Naive thymus-derived CD8-positive, alpha-beta T cell (primary cell): ENCODE data around the gene ELOVL7. TPM values are rescaled to one million over a fixed set of nuclear protein-coding genes. Genes with fewer than 3 reads are reported as not detected.
"Not testable (repeated sequence)": the region's sequence is repeated elsewhere in the genome, so short reads cannot be mapped to it uniquely, and the experiment has no call there.

Experiments
- ATAC-seq, 2 donors: fragments of 150-1000 bp; cut with Tn5 transposase in 1 of 2; sonication (Bioruptor Pico), chemical (Tn5 transposase) in 1 of 2; 1 replicate in 1 of 2; 2 replicates in 1 of 2; pipeline ENCODE4 v1.10.0; 2021; ENCODE audit warnings: mild to moderate bottlenecking in 2 of 2, moderate library complexity in 2 of 2
- POLR2A ChIA-PET: fragments of 350-600 bp; sonication (Branson Sonifier 250); formaldehyde crosslinking; loops from one replicate; lab custom pipeline; 2021; ENCODE audit warnings: antibody characterized with exemption; lab: Charles Lee
- DNase-seq, 10 donors: peaks; one replicate each; pipeline versions ENCODE4 v3.0.0 to v3.0.0-alpha.2; 2020 to 2022
- H3K27ac Mint-ChIP-seq, 10 donors: one replicate each; pipeline ENCODE4 v1.8.0; 2020 to 2022; ENCODE audit warnings: mild to moderate bottlenecking in 10 of 10, mixed read lengths in 10 of 10, moderate library complexity in 4 of 10, inconsistent platforms in 1 of 10
- H3K27me3 Mint-ChIP-seq, 5 donors: one replicate each; pipeline ENCODE4 v1.8.0; 2021 to 2022; ENCODE audit warnings: mixed read lengths in 5 of 5
- H3K36me3 Mint-ChIP-seq, 3 donors: one replicate each; pipeline ENCODE4 v1.8.0; 2020 to 2022; ENCODE audit warnings: mixed read lengths in 3 of 3, mild to moderate bottlenecking in 2 of 3, inconsistent platforms in 1 of 3
- H3K4me1 Mint-ChIP-seq, 4 donors: one replicate each; pipeline ENCODE4 v1.8.0; 2021 to 2022; ENCODE audit warnings: mixed read lengths in 4 of 4
- H3K4me3 Mint-ChIP-seq, 10 donors: one replicate each; pipeline ENCODE4 v1.8.0; 2020 to 2022; ENCODE audit warnings: mild to moderate bottlenecking in 10 of 10, mixed read lengths in 10 of 10, moderate library complexity in 6 of 10, inconsistent platforms in 1 of 10
- H3K9me3 Mint-ChIP-seq, 9 donors: one replicate each; pipeline ENCODE4 v1.8.0; 2020 to 2022; ENCODE audit warnings: mixed read lengths in 9 of 9, mild to moderate bottlenecking in 3 of 9, inconsistent platforms in 1 of 9, moderate library complexity in 1 of 9
- polyA plus RNA-seq, 3 donors: library from polyadenylated mRNA; unstranded; fragments of 300-500 nt; fragmentation: Illumina TruSeq; gene quantifications; one replicate each; pipeline ENCODE4 v1.2.3, GENCODE V29; 2021
- total RNA-seq, 8 experiments: library from RNA in 2 of 8; stranded (reverse) in 2 of 8; gene quantifications; one replicate each; pipeline ENCODE4 v1.2.3 and lab custom pipeline; 2021 to 2026

ELOVL7 gene
- total RNA-seq, result not detected
- polyA plus RNA-seq, result under 1 TPM in 1 of 3 donors, not detected in 2; 0.29 TPM
- total RNA-seq (lab: John Stamatoyannopoulos, UW), result 0 to 0.52 (median 0.24) reads per million in 6 experiments

DNA sequence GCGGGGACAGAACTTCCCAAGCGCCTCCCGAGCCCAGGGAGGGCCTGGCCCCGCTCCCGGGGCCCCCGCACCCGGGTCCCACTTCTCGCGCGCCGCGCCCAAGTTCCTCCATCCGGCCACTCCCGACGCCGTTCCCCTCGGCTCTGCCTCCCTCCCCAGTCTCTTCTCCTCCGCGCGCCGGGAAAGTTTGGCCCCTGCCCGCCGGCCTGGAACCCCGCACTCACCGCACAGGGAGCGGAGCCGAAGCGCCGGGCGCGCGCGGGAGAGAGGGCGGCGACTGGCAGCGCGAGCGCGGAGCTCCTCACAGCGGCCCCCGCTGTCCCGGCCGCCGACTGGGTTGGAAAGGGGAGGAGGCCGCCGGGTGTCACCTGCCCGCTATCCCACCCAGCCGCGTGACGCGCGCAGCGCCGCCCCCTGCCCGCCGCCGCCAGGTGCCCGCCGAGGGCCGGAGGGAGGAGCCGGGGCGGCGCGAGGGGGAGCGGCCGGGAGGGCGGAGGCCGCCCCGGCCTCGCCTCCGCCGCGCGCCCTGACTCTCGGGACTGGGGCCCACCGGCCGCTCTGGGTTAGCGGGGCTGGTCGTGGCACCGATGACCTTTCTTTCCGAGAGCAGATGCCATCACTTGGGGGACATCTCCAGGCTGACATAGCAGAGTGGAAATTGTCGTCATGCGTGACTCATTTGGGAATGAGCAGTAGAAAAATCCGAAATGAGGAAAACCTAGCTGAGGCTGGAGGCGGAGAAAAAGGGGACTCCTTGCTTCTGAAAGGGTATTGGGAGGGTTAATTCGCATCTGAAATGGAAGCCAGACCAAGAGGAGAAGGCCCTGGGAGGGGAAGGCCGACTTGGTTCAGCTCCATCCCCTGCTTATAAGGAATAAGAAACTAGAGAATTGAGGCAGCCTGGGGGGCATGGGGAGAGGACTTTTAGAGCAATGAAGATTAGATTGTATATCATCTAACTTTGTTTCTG, at the start of gene ELOVL7:
TSS of gene ELOVL7 (minus strand) at position 334 of the 970 bp plus-strand sequence. CDS start 56,872 bp downstream, outside the sequence.
- Mint-ChIP-seq H3K4me1 (peaks cover 5 to 15% (median 9%) of the 10 kb centered on the region in 4 donors), H3K36me3 (peaks cover 0 to 11% (median 0%) of the 10 kb centered on the region in 3 donors), H3K27me3 (peaks cover 34 to 67% (median 51%) of the 10 kb centered on the region in 5 donors), H3K27ac (no peak within 1 kb of the TSS), H3K9me3 (no peaks in the 10 kb centered on the region), H3K4me3 (peak within 1 kb of the TSS; percentile 50 to 80 (median 72))
- ATAC-seq (peak; percentile 50 to 58), DNase-seq (peak in 1 of 10 donors; percentile 14)
- POLR2A ChIA-PET, result no interaction called here

GRCh38 chr5:60893521-60893920, 49.5 kb upstream of the ELOVL7 start:
- POLR2A ChIA-PET, result no interaction called here
- Mint-ChIP-seq H3K4me1 (no peaks in the 10 kb centered on the region), H3K9me3 (peaks cover 0 to 2% (median 0%) of the 10 kb centered on the region in 9 donors), H3K27ac (no peak overlapping the region), H3K27me3 (no peaks in the 10 kb centered on the region), H3K36me3 (peaks cover 27 to 70% (median 60%) of the 10 kb centered on the region in 3 donors), H3K4me3 (no peak overlapping the region)
- ATAC-seq, result no peak
- DNase-seq, result no peak

GRCh38 chr5:60891667-60892066, 47.6 kb upstream of the ELOVL7 start:
- Mint-ChIP-seq H3K4me3 (no peak overlapping the region), H3K4me1 (no peaks in the 10 kb centered on the region), H3K27me3 (no peaks in the 10 kb centered on the region), H3K27ac (no peak overlapping the region), H3K36me3 (peaks cover 24 to 67% (median 52%) of the 10 kb centered on the region in 3 donors), H3K9me3 (peaks cover 0 to 2% (median 0%) of the 10 kb centered on the region in 9 donors)
- POLR2A ChIA-PET, result no interaction called here
- ATAC-seq (no peak), DNase-seq (no peak)

- Mint-ChIP-seq H3K27me3 (no peaks in the 10 kb centered on the region), H3K27ac (no peak overlapping the region), H3K36me3 (peaks cover 32 to 65% (median 38%) of the 10 kb centered on the region in 3 donors), H3K4me3 (no peak overlapping the region), H3K4me1 (no peaks in the 10 kb centered on the region), H3K9me3 (peaks cover 0 to 3% (median 0%) of the 10 kb centered on the region in 9 donors)
- no peak for DNase-seq
- ATAC-seq, result no peak
- POLR2A ChIA-PET, result no interaction called here
Observed at GRCh38 chr5:60888359-60889061, 44.4 kb upstream of the ELOVL7 start.

DNA sequence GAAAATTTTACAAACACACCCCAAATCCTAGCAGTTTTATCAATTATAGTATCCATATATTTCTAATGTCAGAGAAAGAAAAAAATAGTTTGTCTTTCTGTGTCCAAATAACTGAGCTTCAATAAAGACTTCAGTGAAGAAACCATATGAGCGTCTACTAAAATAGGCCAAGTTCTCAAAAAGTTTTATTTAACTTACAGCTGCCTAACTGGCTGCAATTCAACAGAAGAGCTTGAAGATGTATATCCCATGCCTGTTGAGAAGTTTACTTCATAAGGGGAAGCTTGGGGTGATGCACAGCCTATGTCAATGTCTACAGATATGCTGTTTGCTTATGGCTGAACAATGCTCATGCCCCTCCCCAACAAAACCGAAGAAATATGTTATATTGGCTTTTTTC, 43.7 kb upstream of the ELOVL7 start:
- Mint-ChIP-seq H3K36me3 (peaks cover 28 to 63% (median 32%) of the 10 kb centered on the region in 3 donors), H3K4me3 (no peak overlapping the region), H3K4me1 (no peaks in the 10 kb centered on the region), H3K27me3 (no peaks in the 10 kb centered on the region), H3K9me3 (peaks cover 0 to 7% (median 0%) of the 10 kb centered on the region in 9 donors), H3K27ac (no peak overlapping the region)
- ATAC-seq (no peak), DNase-seq (no peak)
- POLR2A ChIA-PET, result no interaction called here

GRCh38 chr5:60887096-60887495, 43.0 kb upstream of the ELOVL7 start:
- DNase-seq (no peak), ATAC-seq (no peak)
- no peaks in the 10 kb centered on the region for H3K27me3 Mint-ChIP-seq
- H3K4me1 Mint-ChIP-seq, result no peaks in the 10 kb centered on the region
- H3K9me3 Mint-ChIP-seq, result peaks cover 0 to 7% (median 0%) of the 10 kb centered on the region in 9 donors
- POLR2A ChIA-PET, result no interaction called here
- H3K27ac Mint-ChIP-seq, result no peak overlapping the region
- no peak overlapping the region for H3K4me3 Mint-ChIP-seq
- peaks cover 28 to 62% (median 32%) of the 10 kb centered on the region in 3 donors for H3K36me3 Mint-ChIP-seq

- Mint-ChIP-seq H3K9me3 (peaks cover 0 to 13% (median 2%) of the 10 kb centered on the region in 9 donors), H3K36me3 (peaks cover 28 to 63% (median 32%) of the 10 kb centered on the region in 3 donors), H3K4me3 (no peak overlapping the region), H3K4me1 (no peaks in the 10 kb centered on the region), H3K27ac (no peak overlapping the region), H3K27me3 (no peaks in the 10 kb centered on the region)
- DNase-seq (no peak), ATAC-seq (no peak)
- POLR2A ChIA-PET, result no interaction called here
Observed at GRCh38 chr5:60886158-60886557, 42.1 kb upstream of the ELOVL7 start.

- H3K36me3 Mint-ChIP-seq, result peaks cover 15 to 47% (median 25%) of the 10 kb centered on the region in 3 donors
- POLR2A ChIA-PET, result no interaction called here
Observed at GRCh38 chr5:60883229-60883628, 39.2 kb upstream of the ELOVL7 start.

GRCh38 chr5:60872892-60873291, 28.8 kb upstream of the ELOVL7 start:
- Mint-ChIP-seq H3K36me3 (peaks cover 29 to 54% (median 36%) of the 10 kb centered on the region in 3 donors), H3K27ac (no peak overlapping the region), H3K9me3 (peaks cover 5 to 59% (median 29%) of the 10 kb centered on the region in 9 donors), H3K27me3 (no peaks in the 10 kb centered on the region), H3K4me1 (no peaks in the 10 kb centered on the region), H3K4me3 (no peak overlapping the region)
- POLR2A ChIA-PET, result no interaction called here
- no peak for ATAC-seq
- no peak for DNase-seq

More at GRCh38 chr5:60883229-60883628, 39.2 kb upstream of the ELOVL7 start:
- ATAC-seq (no peak), DNase-seq (no peak)
- peaks cover 0 to 25% (median 10%) of the 10 kb centered on the region in 9 donors for H3K9me3 Mint-ChIP-seq
- no peaks in the 10 kb centered on the region for H3K4me1 Mint-ChIP-seq
- H3K4me3 Mint-ChIP-seq, result no peak overlapping the region
- no peaks in the 10 kb centered on the region for H3K27me3 Mint-ChIP-seq
- no peak overlapping the region for H3K27ac Mint-ChIP-seq

DNA sequence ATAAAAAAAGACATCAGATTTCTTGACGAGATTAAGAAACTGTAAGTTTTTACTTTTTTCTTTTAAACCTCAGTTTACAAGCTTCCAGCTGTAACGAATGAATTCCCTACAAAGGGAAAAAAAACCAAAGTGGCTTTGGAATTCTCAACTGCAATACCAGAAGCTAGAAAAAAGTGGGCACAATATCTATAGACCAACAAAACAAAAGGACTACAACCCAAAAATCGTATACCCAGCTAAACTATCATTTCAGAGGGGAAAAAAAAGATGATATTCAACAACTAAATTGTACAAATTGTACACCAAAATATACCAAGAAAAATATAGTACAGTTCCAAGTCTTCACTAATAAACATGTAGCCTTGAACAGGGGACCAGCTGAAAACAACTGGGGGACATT, 26.8 kb upstream of the ELOVL7 start:
- H3K27me3 Mint-ChIP-seq, result no peaks in the 10 kb centered on the region
- no peaks in the 10 kb centered on the region for H3K4me1 Mint-ChIP-seq
- H3K27ac Mint-ChIP-seq, result no peak overlapping the region
- ATAC-seq, result no peak
- DNase-seq, result no peak
- H3K9me3 Mint-ChIP-seq, result peaks cover 5 to 65% (median 29%) of the 10 kb centered on the region in 9 donors
- H3K36me3 Mint-ChIP-seq, result peaks cover 29 to 52% (median 36%) of the 10 kb centered on the region in 3 donors
- POLR2A ChIA-PET, result no interaction called here
- no peak overlapping the region for H3K4me3 Mint-ChIP-seq

DNA sequence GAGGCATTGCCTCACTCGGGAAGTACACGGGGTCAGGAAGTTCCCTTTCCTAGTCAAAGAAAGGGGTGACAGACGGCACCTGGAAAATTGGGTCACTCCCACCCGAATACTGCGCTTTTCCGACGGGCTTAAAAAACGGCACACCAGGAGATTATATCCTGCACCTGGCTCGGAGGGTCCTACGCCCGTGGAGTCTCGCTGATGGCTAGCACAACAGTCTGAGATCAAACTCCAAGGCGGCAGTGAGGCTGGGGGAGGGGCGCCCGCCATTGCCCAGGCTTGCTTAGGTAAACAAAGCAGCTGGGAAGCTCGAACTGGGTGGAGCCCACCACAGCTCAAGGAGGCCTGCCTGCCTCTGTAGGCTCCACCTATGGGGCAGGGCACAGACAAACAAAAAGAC, 16.5 kb upstream of the ELOVL7 start:
- POLR2A ChIA-PET, H3K27ac Mint-ChIP-seq, H3K4me3 Mint-ChIP-seq, H3K4me1 Mint-ChIP-seq, H3K27me3 Mint-ChIP-seq, DNase-seq, ATAC-seq: not testable (repeated sequence)
- Mint-ChIP-seq H3K9me3 (peaks cover 0 to 38% (median 18%) of the 10 kb centered on the region in 9 donors), H3K36me3 (peaks cover 4 to 39% (median 10%) of the 10 kb centered on the region in 3 donors)

- POLR2A ChIA-PET, result no interaction called here
- H3K9me3 Mint-ChIP-seq, result peaks cover 0 to 18% (median 8%) of the 10 kb centered on the region in 9 donors
- H3K4me1 Mint-ChIP-seq, result no peaks in the 10 kb centered on the region
- ATAC-seq (no peak), DNase-seq (no peak)
- H3K27me3 Mint-ChIP-seq, result no peaks in the 10 kb centered on the region
- H3K27ac Mint-ChIP-seq, result no peak overlapping the region
- no peak overlapping the region for H3K4me3 Mint-ChIP-seq
- H3K36me3 Mint-ChIP-seq, result peaks cover 4 to 17% (median 4%) of the 10 kb centered on the region in 3 donors
Observed at GRCh38 chr5:60856066-60856465, 12.0 kb upstream of the ELOVL7 start.
